HG03520 (cell line): Measurements from ENCODE around the gene MLXIPL.
"Not testable (repeated sequence)": the region's sequence is repeated elsewhere in the genome, so short reads cannot be mapped to it uniquely, and the experiment has no call there.

Experiments used
- ATAC-seq: cut with Tn5 transposase; IDR thresholded peaks from one replicate; pipeline ENCODE4 v1.9.1; 2021; ENCODE audit warnings: mild to moderate bottlenecking, moderate library complexity; ENCODE audit not compliant: unreplicated experiment

The MLXIPL gene

GRCh38 chr7:73623798-73624668 lies at the start of gene MLXIPL:
Gene MLXIPL (minus strand): TSS chr7:73624522. CDS start chr7:73624492, 30 bp downstream.
- ATAC-seq, result no peak

GRCh38 chr7:73671857-73672445 lies 47.6 kb upstream of the MLXIPL start:
- no peak for ATAC-seq

- ATAC-seq, result no peak
Observed at GRCh38 chr7:73671322-73671661, 47.0 kb upstream of the MLXIPL start.

- no peak for ATAC-seq
Observed at GRCh38 chr7:73669858-73670385, 45.6 kb upstream of the MLXIPL start.

- no peak for ATAC-seq
Observed at GRCh38 chr7:73669288-73669701, 45.0 kb upstream of the MLXIPL start.

GRCh38 chr7:73668886-73669230 lies 44.5 kb upstream of the MLXIPL start:
- no peak for ATAC-seq

GRCh38 chr7:73668103-73668885 lies 44.0 kb upstream of the MLXIPL start:
- ATAC-seq, result no peak

- peak; percentile 87 for ATAC-seq
Observed at GRCh38 chr7:73667344-73668102, 43.2 kb upstream of the MLXIPL start, which contains the start of gene VPS37D. Gene VPS37D (plus strand): TSS chr7:73667831. CDS start chr7:73667959, 128 bp downstream.

- ATAC-seq, result no peak
Observed at GRCh38 chr7:73663033-73663432, 38.7 kb upstream of the MLXIPL start.

- ATAC-seq, result not testable (repeated sequence)
Observed at GRCh38 chr7:73660594-73660993, 36.3 kb upstream of the MLXIPL start.

GRCh38 chr7:73659983-73660382 lies 35.7 kb upstream of the MLXIPL start:
- ATAC-seq, result no peak

- not testable (repeated sequence) for ATAC-seq
Observed at GRCh38 chr7:73655309-73655708, 31.0 kb upstream of the MLXIPL start.

- no peak for ATAC-seq
Observed at GRCh38 chr7:73652541-73652949, 28.2 kb upstream of the MLXIPL start.

- ATAC-seq, result no peak
Observed at GRCh38 chr7:73650524-73650923, 26.2 kb upstream of the MLXIPL start.

- ATAC-seq, result no peak
Observed at GRCh38 chr7:73649576-73649975, 25.3 kb upstream of the MLXIPL start.

- no peak for ATAC-seq
Observed at GRCh38 chr7:73648593-73649332, 24.4 kb upstream of the MLXIPL start.

- no peak for ATAC-seq
Observed at GRCh38 chr7:73647725-73648592, 23.6 kb upstream of the MLXIPL start.

- ATAC-seq, result no peak
Observed at GRCh38 chr7:73646785-73647724, 22.7 kb upstream of the MLXIPL start.
